Omental fat pad (tissue), 4 donors: Measurements from ENCODE around the gene UGT1A1. TPM values are rescaled to one million over a fixed set of nuclear protein-coding genes. Genes with fewer than 3 reads are reported as not detected.

ENCODE experiments used
- ATAC-seq: fragments of 150-250 bp; one replicate; pipeline ENCODE4 v1.9.1; 2016; ENCODE audit warnings: mild to moderate bottlenecking, moderate library complexity; ENCODE audit not compliant: low FRiP score
- DNase-seq: peaks from one replicate; pipeline ENCODE4 v3.0.0-alpha.2; 2019; ENCODE audit warnings: low spot score
- total RNA-seq, 4 donors: library from RNA; depleted of rRNA; stranded (reverse); fragments of >200 nt; gene quantifications; one replicate each; pipeline ENCODE4 v1.1.0, GENCODE V29; 2016
- TF ChIP-seq, protein P1 (sequence below), 3 donors: fragments of 450-650 bp; IDR thresholded peaks; one replicate each; pipeline ENCODE4 v1.5.1; 2016 to 2017; ENCODE audit warnings: antibody characterized with exemption in 3 of 3, mild to moderate bottlenecking in 3 of 3, moderate library complexity in 2 of 3

Gene UGT1A1
- total RNA-seq, 4 donors from 2014 or later = not detected

- DNase-seq (no peak), ATAC-seq (no peak)
- TF ChIP-seq, protein P1, sequence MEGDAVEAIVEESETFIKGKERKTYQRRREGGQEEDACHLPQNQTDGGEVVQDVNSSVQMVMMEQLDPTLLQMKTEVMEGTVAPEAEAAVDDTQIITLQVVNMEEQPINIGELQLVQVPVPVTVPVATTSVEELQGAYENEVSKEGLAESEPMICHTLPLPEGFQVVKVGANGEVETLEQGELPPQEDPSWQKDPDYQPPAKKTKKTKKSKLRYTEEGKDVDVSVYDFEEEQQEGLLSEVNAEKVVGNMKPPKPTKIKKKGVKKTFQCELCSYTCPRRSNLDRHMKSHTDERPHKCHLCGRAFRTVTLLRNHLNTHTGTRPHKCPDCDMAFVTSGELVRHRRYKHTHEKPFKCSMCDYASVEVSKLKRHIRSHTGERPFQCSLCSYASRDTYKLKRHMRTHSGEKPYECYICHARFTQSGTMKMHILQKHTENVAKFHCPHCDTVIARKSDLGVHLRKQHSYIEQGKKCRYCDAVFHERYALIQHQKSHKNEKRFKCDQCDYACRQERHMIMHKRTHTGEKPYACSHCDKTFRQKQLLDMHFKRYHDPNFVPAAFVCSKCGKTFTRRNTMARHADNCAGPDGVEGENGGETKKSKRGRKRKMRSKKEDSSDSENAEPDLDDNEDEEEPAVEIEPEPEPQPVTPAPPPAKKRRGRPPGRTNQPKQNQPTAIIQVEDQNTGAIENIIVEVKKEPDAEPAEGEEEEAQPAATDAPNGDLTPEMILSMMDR (IDR thresholded peaks at IDR 0.05) = no peak
Measured at GRCh38 chr2:233816771-233817170, 56.7 kb downstream of the UGT1A1 start.

DNA sequence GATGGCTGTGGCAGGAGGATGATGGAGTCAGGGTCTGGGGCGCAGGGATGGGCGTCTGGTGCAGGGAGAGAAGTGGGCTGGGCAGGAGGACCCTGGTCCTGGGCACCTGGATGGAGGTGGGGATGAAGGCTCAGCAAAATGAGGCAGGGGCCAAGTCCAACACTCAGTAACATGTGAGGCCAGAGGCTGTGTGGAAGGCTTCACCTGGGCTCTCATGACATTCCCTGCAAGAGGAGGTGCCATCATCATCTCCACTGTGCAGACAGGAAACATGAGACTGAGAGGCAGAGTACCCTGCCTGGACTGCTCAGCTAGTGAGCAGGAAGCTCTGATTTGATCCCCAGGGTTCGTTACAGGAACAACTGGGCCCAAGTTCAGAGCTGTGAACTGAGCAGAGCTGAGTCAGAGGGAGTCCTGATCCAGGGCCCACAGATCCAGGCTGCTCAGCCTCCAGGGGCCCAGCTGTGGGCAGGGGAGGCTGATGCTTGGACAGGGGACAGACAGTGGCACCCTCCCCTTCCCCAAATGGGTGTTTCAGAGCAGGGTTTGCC, 57.4 kb downstream of the UGT1A1 start:
- peak; percentile 8 for DNase-seq
- TF ChIP-seq, protein P1 (IDR thresholded peaks at IDR 0.05) = no peak
- ATAC-seq = no peak

DNA sequence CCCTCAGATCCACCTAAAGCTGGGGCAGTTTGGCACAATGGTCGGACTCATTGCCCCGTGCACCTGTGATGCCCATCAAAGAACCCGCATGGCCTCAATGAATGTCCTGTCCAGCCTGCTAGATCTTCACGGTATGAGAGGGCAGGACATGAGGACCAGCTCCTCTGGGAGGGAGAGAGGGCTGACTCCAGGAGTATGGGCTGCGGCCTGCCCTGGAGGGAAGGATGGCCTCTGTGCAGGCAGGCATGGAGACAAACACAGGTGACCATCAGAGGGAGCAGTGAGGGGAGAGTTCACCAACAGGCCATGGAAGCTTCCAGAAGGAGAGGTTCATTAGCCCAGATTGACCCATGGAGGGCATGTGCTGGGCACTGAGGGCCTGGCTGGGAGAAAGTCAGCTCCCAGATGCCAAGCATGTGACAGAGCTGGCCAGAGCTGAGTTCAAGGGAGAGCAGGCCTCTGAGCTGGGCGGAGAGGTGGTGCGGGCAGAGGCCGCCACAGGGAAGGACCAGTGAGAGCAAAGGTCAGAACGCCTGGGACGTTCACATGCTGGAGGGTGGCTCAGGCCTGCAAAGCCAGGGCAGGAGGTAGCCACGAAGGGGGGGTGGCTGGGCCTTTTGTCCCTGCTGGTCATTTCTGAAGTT, 58.0 kb downstream of the UGT1A1 start:
- TF ChIP-seq, protein P1 (IDR thresholded peaks at IDR 0.05) = no peak
- ATAC-seq = no peak
- no peak for DNase-seq

GRCh38 chr2:233818639-233819621, 58.9 kb downstream of the UGT1A1 start:
- ATAC-seq = no peak
- TF ChIP-seq, protein P1 (IDR thresholded peaks at IDR 0.05) = no peak
- no peak for DNase-seq

DNA sequence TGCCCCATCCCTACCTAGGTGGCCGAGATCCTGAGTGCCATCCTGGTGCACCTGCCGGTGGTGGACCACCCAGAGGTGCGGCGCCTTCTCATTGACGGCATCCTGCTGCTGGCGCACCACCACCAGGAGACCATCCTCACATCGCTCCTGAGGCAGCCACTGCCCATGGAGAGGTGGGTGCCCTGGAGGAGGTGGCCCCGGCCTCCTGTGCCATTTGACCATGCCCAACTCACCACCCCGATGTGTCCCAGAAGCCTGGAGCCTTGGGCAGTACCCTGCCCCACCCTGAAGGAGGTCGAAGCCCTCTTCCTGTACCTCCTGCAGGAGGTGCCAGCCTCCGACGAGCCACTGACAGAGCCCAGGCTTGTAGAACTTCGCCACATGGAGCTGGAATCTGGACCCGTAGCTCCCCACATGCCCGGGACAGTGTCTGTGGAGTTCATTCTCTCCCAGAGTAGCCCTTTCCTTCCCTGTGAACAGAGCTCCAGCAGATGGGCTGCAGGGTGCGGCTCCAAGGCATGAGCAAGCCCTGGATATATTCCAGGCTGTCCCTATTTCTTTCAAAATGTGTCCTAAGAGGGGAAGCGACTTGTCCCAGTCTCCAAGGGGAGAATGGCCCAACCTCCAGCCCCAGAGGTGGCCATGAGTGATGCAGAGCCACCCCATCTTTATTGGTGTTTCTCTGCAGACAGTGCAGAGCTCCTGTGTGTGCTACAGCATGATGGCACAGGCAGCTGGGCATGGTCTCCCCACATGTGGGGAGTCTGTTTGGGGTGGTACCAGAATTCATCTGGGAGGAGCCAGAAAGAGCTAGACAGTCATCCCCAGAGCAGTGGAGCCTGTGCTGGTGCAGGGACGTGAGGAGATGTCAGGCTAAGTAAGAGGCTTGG, 60.1 kb downstream of the UGT1A1 start:
- TF ChIP-seq, protein P1 (IDR thresholded peaks at IDR 0.05) = no peak
- ATAC-seq = no peak
- no peak for DNase-seq

- ATAC-seq = no peak
- TF ChIP-seq, protein P1 (IDR thresholded peaks at IDR 0.05) = no peak
- DNase-seq = no peak
Measured at GRCh38 chr2:233820774-233821105, 60.7 kb downstream of the UGT1A1 start.
